Neural progenitor cell (in vitro differentiated cells): Measurements from ENCODE around the gene FGF9. TPM values are rescaled to one million over a fixed set of nuclear protein-coding genes. Genes with fewer than 3 reads are reported as not detected.

Experiments used
- DNase-seq: peaks from one replicate; pipeline ENCODE4 v3.0.0-alpha.2; 2016; ENCODE audit warnings: low spot score
- H2AFZ ChIP-seq: fragments of 200-600 bp; sonication (generic); replicated peaks from 2 replicates; pipeline ENCODE4 v1.6.1; 2016; ENCODE audit warnings: antibody characterized with exemption
- H3F3A ChIP-seq: fragments of 200-600 bp; sonication (generic); 2 replicates; pipeline ENCODE4 v1.6.1; 2016; ENCODE audit warnings: antibody characterized with exemption, low read depth
- H3K27ac ChIP-seq: fragments of 200-600 bp; sonication (generic); 2 replicates; pipeline ENCODE4 v1.5.1; 2016; ENCODE audit warnings: mild to moderate bottlenecking
- H3K27me3 ChIP-seq: fragments of 200-600 bp; sonication (generic); 2 replicates; pipeline ENCODE4 v1.6.1; 2016; ENCODE audit warnings: mild to moderate bottlenecking, moderate library complexity
- H3K36me3 ChIP-seq: fragments of 200-600 bp; sonication (generic); 2 replicates; pipeline ENCODE4 v1.5.1; 2016
- H3K4me1 ChIP-seq: fragments of 200-600 bp; sonication (generic); 2 replicates; pipeline ENCODE4 v1.6.1; 2016; ENCODE audit warnings: mixed run types
- H3K4me2 ChIP-seq: fragments of 200-600 bp; sonication (generic); 2 replicates; pipeline ENCODE4 v1.6.1; 2016
- H3K4me3 ChIP-seq: fragments of 200-600 bp; sonication (generic); 2 replicates; pipeline ENCODE4 v1.5.1; 2016
- H3K79me2 ChIP-seq: fragments of 200-600 bp; sonication (generic); 2 replicates; pipeline ENCODE4 v1.6.1; 2016; ENCODE audit warnings: low read depth
- H3K9ac ChIP-seq: fragments of 200-600 bp; sonication (generic); 2 replicates; pipeline ENCODE4 v1.6.1; 2016
- H3K9me3 ChIP-seq: fragments of 200-600 bp; sonication (generic); 2 replicates; pipeline ENCODE4 v1.5.1; 2016; ENCODE audit warnings: low read depth
- H4K20me1 ChIP-seq: fragments of 200-600 bp; sonication (generic); 2 replicates; pipeline ENCODE4 v1.6.1; 2016; ENCODE audit warnings: low read depth
- H3K27ac Mint-ChIP-seq: 3 replicates; pipeline ENCODE4 v1.8.0; 2021; ENCODE audit warnings: mixed read lengths
- H3K27me3 Mint-ChIP-seq: 2 replicates; pipeline ENCODE4 v1.8.0; 2022; ENCODE audit warnings: low read depth, mild to moderate bottlenecking, inconsistent platforms, moderate library complexity, mixed read lengths; ENCODE audit not compliant: insufficient read depth
- H3K36me3 Mint-ChIP-seq: 3 replicates; pipeline ENCODE4 v1.8.0; 2021; ENCODE audit warnings: mixed read lengths
- H3K4me1 Mint-ChIP-seq: 3 replicates; pipeline ENCODE4 v1.8.0; 2021; ENCODE audit warnings: mixed read lengths
- H3K4me3 Mint-ChIP-seq: 3 replicates; pipeline ENCODE4 v1.8.0; 2021; ENCODE audit warnings: mild to moderate bottlenecking, moderate library complexity, mixed read lengths
- H3K9me3 Mint-ChIP-seq: 3 replicates; pipeline ENCODE4 v1.8.0; 2020; ENCODE audit warnings: mixed read lengths
- CTCF ChIP-seq: fragments of 200-600 bp; sonication (generic); IDR thresholded peaks from 2 replicates; pipeline ENCODE4 v1.5.1; 2017; ENCODE audit warnings: antibody characterized with exemption, mild to moderate bottlenecking
- EZH2 ChIP-seq: fragments of 200-600 bp; sonication (generic); IDR thresholded peaks from 2 replicates; pipeline ENCODE4 v1.6.1; 2017; ENCODE audit warnings: antibody characterized with exemption, mild to moderate bottlenecking, moderate library complexity
- EZH2phosphoT487 ChIP-seq: fragments of 200-600 bp; sonication (generic); IDR thresholded peaks from 2 replicates; pipeline ENCODE4 v1.6.1; 2017; ENCODE audit warnings: antibody characterized with exemption
- total RNA-seq: library from RNA; depleted of rRNA; stranded (reverse); fragments of >200 nt; gene quantifications from 2 replicates; pipeline ENCODE4 v1.2.3, GENCODE V29; 2015; ENCODE audit warnings: low replicate concordance

Gene FGF9
- total RNA-seq, 1 donor from 2014 or later: 2.1 TPM

GRCh38 chr13:21734961-21735360 lies 64.1 kb downstream of the FGF9 start:
- H3K4me3 Mint-ChIP-seq: no peak overlapping the region
- Histone ChIP-seq H2AFZ (no peak overlapping the region), H3K9me3 (no peaks in the 10 kb centered on the region), H3K4me2 (no peak overlapping the region), H3K36me3 (no peaks in the 10 kb centered on the region), H3K4me1 (peaks cover 10% of the 10 kb centered on the region), H3F3A (no peaks in the 10 kb centered on the region), H3K27me3 (no peaks in the 10 kb centered on the region), H3K9ac (no peak overlapping the region), H3K79me2 (no peaks in the 10 kb centered on the region), H4K20me1 (no peaks in the 10 kb centered on the region), H3K27ac (no peak overlapping the region), H3K4me3 (no peak overlapping the region)
- TF ChIP-seq CTCF (no peak), EZH2phosphoT487 (no peak), EZH2 (no peak)
- DNase-seq: no peak
- no peak overlapping the region for H3K27ac Mint-ChIP-seq
- H3K36me3 Mint-ChIP-seq: no peaks in the 10 kb centered on the region
- peaks cover 2% of the 10 kb centered on the region for H3K27me3 Mint-ChIP-seq
- peaks cover 12% of the 10 kb centered on the region for H3K4me1 Mint-ChIP-seq
- peaks cover 4% of the 10 kb centered on the region for H3K9me3 Mint-ChIP-seq

GRCh38 chr13:21735701-21736401 lies 65.0 kb downstream of the FGF9 start:
- Histone ChIP-seq H3K4me3 (no peak overlapping the region), H3K4me1 (peaks cover 10% of the 10 kb centered on the region), H3K9ac (no peak overlapping the region), H3K4me2 (no peak overlapping the region), H3K27ac (no peak overlapping the region), H4K20me1 (no peaks in the 10 kb centered on the region), H3K36me3 (no peaks in the 10 kb centered on the region), H3K9me3 (no peaks in the 10 kb centered on the region), H3F3A (no peaks in the 10 kb centered on the region), H2AFZ (peak overlapping the region; percentile 4), H3K27me3 (no peaks in the 10 kb centered on the region), H3K79me2 (no peaks in the 10 kb centered on the region)
- H3K9me3 Mint-ChIP-seq: peaks cover 2% of the 10 kb centered on the region
- TF ChIP-seq CTCF (no peak), EZH2phosphoT487 (no peak), EZH2 (no peak)
- no peak for DNase-seq
- H3K27me3 Mint-ChIP-seq: peaks cover 2% of the 10 kb centered on the region
- peaks cover 12% of the 10 kb centered on the region for H3K4me1 Mint-ChIP-seq
- H3K36me3 Mint-ChIP-seq: no peaks in the 10 kb centered on the region
- H3K4me3 Mint-ChIP-seq: no peak overlapping the region
- peak overlapping the region; percentile 54 for H3K27ac Mint-ChIP-seq

- Histone ChIP-seq H3K79me2 (no peaks in the 10 kb centered on the region), H3K27me3 (no peaks in the 10 kb centered on the region), H3K9ac (no peak overlapping the region), H4K20me1 (no peaks in the 10 kb centered on the region), H3K4me1 (peaks cover 10% of the 10 kb centered on the region), H3K9me3 (no peaks in the 10 kb centered on the region), H3K27ac (no peak overlapping the region), H2AFZ (no peak overlapping the region), H3F3A (no peaks in the 10 kb centered on the region), H3K4me3 (no peak overlapping the region), H3K36me3 (no peaks in the 10 kb centered on the region), H3K4me2 (no peak overlapping the region)
- no peak for DNase-seq
- TF ChIP-seq EZH2phosphoT487 (no peak), EZH2 (no peak), CTCF (no peak)
- Mint-ChIP-seq H3K4me3 (no peak overlapping the region), H3K9me3 (no peaks in the 10 kb centered on the region), H3K27me3 (peaks cover 3% of the 10 kb centered on the region), H3K27ac (no peak overlapping the region), H3K4me1 (peaks cover 12% of the 10 kb centered on the region), H3K36me3 (no peaks in the 10 kb centered on the region)
Measured at GRCh38 chr13:21736926-21737325, 66.1 kb downstream of the FGF9 start.
